ENCODE measurements around the gene MRPL51.
A peak's percentile ranks its signal among the peaks of the same experiment; 100 is the strongest.

Gene MRPL51

GRCh38 chr12:6536894-6537579 lies 44.0 kb upstream of the MRPL51 start:
- peak in 1 of 2 experiments; percentile 22 for DNase-seq (ENCODE audit: low read depth in 1 of 2, low spot score in 1 of 2)
- TF ChIP-seq SPI1 (IDR thresholded peaks at IDR 0.05; ENCODE audit: borderline replicate concordance, low read depth) (no peak), REST (IDR thresholded peaks at IDR 0.05; ENCODE audit: insufficient replicate concordance, low read depth) (no peak), GABPA (IDR thresholded peaks at IDR 0.05; ENCODE audit: low read depth) (no peak), POLR2AphosphoS5 (IDR thresholded peaks at IDR 0.05; ENCODE audit: low read depth) (no peak)
- TF ChIP-seq, protein P1, sequence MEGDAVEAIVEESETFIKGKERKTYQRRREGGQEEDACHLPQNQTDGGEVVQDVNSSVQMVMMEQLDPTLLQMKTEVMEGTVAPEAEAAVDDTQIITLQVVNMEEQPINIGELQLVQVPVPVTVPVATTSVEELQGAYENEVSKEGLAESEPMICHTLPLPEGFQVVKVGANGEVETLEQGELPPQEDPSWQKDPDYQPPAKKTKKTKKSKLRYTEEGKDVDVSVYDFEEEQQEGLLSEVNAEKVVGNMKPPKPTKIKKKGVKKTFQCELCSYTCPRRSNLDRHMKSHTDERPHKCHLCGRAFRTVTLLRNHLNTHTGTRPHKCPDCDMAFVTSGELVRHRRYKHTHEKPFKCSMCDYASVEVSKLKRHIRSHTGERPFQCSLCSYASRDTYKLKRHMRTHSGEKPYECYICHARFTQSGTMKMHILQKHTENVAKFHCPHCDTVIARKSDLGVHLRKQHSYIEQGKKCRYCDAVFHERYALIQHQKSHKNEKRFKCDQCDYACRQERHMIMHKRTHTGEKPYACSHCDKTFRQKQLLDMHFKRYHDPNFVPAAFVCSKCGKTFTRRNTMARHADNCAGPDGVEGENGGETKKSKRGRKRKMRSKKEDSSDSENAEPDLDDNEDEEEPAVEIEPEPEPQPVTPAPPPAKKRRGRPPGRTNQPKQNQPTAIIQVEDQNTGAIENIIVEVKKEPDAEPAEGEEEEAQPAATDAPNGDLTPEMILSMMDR (IDR thresholded peaks at IDR 0.05; ENCODE audit: insufficient read depth, low read length): no peak
- peak overlapping the region; percentile 98 for H3K27ac ChIP-seq (replicated peaks)
- H3K27me3 ChIP-seq (ENCODE audit: insufficient read depth, poor library complexity, severe bottlenecking): no peaks in the 10 kb centered on the region
- peak overlapping the region; percentile 89 for H3K4me3 ChIP-seq (replicated peaks; ENCODE audit: insufficient read depth, low read length)

DNA sequence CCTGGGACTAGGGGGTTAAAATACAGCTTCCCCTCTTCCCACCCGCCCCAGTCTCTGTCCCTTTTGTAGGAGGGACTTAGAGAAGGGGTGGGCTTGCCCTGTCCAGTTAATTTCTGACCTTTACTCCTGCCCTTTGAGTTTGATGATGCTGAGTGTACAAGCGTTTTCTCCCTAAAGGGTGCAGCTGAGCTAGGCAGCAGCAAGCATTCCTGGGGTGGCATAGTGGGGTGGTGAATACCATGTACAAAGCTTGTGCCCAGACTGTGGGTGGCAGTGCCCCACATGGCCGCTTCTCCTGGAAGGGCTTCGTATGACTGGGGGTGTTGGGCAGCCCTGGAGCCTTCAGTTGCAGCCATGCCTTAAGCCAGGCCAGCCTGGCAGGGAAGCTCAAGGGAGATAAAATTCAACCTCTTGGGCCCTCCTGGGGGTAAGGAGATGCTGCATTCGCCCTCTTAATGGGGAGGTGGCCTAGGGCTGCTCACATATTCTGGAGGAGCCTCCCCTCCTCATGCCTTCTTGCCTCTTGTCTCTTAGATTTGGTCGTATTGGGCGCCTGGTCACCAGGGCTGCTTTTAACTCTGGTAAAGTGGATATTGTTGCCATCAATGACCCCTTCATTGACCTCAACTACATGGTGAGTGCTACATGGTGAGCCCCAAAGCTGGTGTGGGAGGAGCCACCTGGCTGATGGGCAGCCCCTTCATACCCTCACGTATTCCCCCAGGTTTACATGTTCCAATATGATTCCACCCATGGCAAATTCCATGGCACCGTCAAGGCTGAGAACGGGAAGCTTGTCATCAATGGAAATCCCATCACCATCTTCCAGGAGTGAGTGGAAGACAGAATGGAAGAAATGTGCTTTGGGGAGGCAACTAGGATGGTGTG lies 43.1 kb upstream of the MRPL51 start:
- Histone ChIP-seq H3K27ac (replicated peaks) (peak overlapping the region; percentile 98), H3K27me3 (ENCODE audit: insufficient read depth, poor library complexity, severe bottlenecking) (no peaks in the 10 kb centered on the region), H3K4me3 (replicated peaks; ENCODE audit: insufficient read depth, low read length) (peak overlapping the region; percentile 89)
- DNase-seq (ENCODE audit: low read depth in 1 of 2, low spot score in 1 of 2): no peak
- TF ChIP-seq REST (IDR thresholded peaks at IDR 0.05; ENCODE audit: insufficient replicate concordance, low read depth) (no peak), POLR2AphosphoS5 (IDR thresholded peaks at IDR 0.05; ENCODE audit: low read depth) (peak; percentile 62)

DNA sequence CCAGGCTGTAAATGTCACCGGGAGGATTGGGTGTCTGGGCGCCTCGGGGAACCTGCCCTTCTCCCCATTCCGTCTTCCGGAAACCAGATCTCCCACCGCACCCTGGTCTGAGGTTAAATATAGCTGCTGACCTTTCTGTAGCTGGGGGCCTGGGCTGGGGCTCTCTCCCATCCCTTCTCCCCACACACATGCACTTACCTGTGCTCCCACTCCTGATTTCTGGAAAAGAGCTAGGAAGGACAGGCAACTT lies 42.6 kb upstream of the MRPL51 start:
- DNase-seq (ENCODE audit: low read depth in 1 of 2, low spot score in 1 of 2): no peak
- no peaks in the 10 kb centered on the region for H3K27me3 ChIP-seq (ENCODE audit: insufficient read depth, poor library complexity, severe bottlenecking)
- peak overlapping the region; percentile 98 for H3K27ac ChIP-seq (replicated peaks)
- TF ChIP-seq REST (IDR thresholded peaks at IDR 0.05; ENCODE audit: insufficient replicate concordance, low read depth): no peak
- TF ChIP-seq GABPA (IDR thresholded peaks at IDR 0.05; ENCODE audit: low read depth): no peak
- TF ChIP-seq POLR2AphosphoS5 (IDR thresholded peaks at IDR 0.05; ENCODE audit: low read depth): no peak
- TF ChIP-seq, protein P1 (IDR thresholded peaks at IDR 0.05; ENCODE audit: insufficient read depth, low read length): no peak
- no peak for TF ChIP-seq SPI1 (IDR thresholded peaks at IDR 0.05; ENCODE audit: borderline replicate concordance, low read depth)
- peak overlapping the region; percentile 89 for H3K4me3 ChIP-seq (replicated peaks; ENCODE audit: insufficient read depth, low read length)
